Mucosa of stomach (tissue), 1 donor: ENCODE measurements around the gene MINPP1.

Experiments used
- H3K27me3 ChIP-seq: one replicate; pipeline ENCODE4 v1.7.0; 2013; ENCODE audit warnings: mild to moderate bottlenecking, low read length; ENCODE audit not compliant: control insufficient read depth, insufficient read depth
- H3K36me3 ChIP-seq: one replicate; pipeline ENCODE4 v1.7.0; 2013; ENCODE audit warnings: low read length; ENCODE audit not compliant: control insufficient read depth, insufficient read depth
- H3K4me1 ChIP-seq: one replicate; pipeline ENCODE4 v1.7.0; 2013; ENCODE audit warnings: mild to moderate bottlenecking, low read length; ENCODE audit not compliant: control insufficient read depth, insufficient read depth
- H3K4me3 ChIP-seq: one replicate; pipeline ENCODE4 v1.7.0; 2013; ENCODE audit warnings: low read length
- H3K9ac ChIP-seq: one replicate; pipeline ENCODE4 v1.7.0; 2013; ENCODE audit warnings: mild to moderate bottlenecking, low read length, moderate library complexity
- H3K9me3 ChIP-seq: one replicate; pipeline ENCODE4 v1.7.0; 2013; ENCODE audit warnings: mild to moderate bottlenecking, low read length, moderate library complexity; ENCODE audit not compliant: control insufficient read depth
- donor health status: Pancreatic carcinoma.

The MINPP1 gene

GRCh38 chr10:87551326-87551725 is 46.6 kb downstream of the MINPP1 start:
- Histone ChIP-seq H3K36me3 (no peaks in the 10 kb centered on the region), H3K4me3 (no peak overlapping the region), H3K4me1 (no peaks in the 10 kb centered on the region), H3K27me3 (no peaks in the 10 kb centered on the region), H3K9ac (no peak overlapping the region), H3K9me3 (no peaks in the 10 kb centered on the region)

- Histone ChIP-seq H3K4me1 (no peaks in the 10 kb centered on the region), H3K36me3 (no peaks in the 10 kb centered on the region), H3K4me3 (no peak overlapping the region), H3K9ac (no peak overlapping the region), H3K27me3 (no peaks in the 10 kb centered on the region), H3K9me3 (no peaks in the 10 kb centered on the region)
Observed at GRCh38 chr10:87552248-87552929, 47.7 kb downstream of the MINPP1 start.

DNA sequence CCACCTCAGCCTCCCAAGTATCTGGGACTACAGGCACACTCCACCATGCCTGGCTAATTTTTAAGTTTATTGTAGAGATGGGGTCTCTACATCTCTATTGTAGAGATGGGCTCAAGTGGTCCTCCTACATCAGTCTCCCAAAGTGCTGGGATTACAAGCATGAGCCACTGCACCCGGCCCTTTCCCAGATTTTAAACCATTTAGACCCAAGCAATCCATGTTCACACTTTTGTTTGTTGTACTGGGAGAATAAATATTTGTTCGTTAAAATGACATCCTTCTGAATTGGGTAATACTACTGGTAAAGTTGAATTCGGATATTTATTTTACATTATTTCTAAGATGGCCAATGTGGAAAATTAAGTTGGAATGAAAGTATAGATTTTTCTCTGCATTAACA is 52.7 kb downstream of the MINPP1 start:
- H3K9me3 ChIP-seq = no peaks in the 10 kb centered on the region
- H3K4me1 ChIP-seq = no peaks in the 10 kb centered on the region
- H3K36me3 ChIP-seq = no peaks in the 10 kb centered on the region
- H3K27me3 ChIP-seq = no peaks in the 10 kb centered on the region
- H3K9ac ChIP-seq = no peak overlapping the region
- H3K4me3 ChIP-seq = no peak overlapping the region

DNA sequence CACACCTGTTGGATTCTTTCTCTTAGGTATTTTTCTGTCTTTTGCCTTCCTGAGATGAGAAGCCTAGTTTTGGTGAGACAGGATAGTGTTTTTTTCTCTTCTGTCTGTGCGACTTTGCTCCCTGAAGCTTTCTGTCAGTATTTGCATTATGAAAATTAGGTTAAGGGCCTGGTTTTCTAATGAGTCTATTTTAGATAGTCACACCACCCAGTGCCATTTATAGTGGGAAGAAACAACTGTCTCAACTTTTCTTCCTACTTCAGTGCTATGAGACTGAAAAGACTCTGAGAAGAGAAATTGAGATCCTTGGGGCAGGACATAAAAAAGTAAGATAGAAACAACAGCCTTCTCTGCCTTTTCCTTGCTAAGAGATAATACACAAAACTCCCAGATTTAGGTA is 53.6 kb downstream of the MINPP1 start:
- no peaks in the 10 kb centered on the region for H3K4me1 ChIP-seq
- H3K9me3 ChIP-seq = no peaks in the 10 kb centered on the region
- no peaks in the 10 kb centered on the region for H3K27me3 ChIP-seq
- H3K36me3 ChIP-seq = no peaks in the 10 kb centered on the region
- no peak overlapping the region for H3K9ac ChIP-seq
- no peak overlapping the region for H3K4me3 ChIP-seq

DNA sequence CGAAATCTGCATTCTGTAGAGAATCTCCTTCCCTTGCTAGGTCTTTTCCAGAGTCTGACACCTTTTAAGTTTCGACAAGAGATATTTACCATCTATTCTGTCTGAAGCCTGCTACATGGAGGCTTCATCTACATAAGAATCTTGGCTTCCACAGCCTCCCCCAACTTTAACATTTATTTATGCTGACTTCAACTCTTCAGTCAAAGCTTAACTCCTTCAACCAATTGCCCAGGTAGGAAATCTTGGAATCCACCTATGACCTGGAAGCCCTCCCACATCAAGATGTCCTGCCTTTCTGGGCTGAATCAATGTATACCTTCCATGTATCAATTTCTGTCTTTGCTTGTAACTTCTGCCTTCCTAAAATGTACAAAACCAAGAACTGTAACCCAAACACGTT is 54.7 kb downstream of the MINPP1 start:
- Histone ChIP-seq H3K36me3 (no peaks in the 10 kb centered on the region), H3K9ac (no peak overlapping the region), H3K4me1 (no peaks in the 10 kb centered on the region), H3K4me3 (no peak overlapping the region), H3K27me3 (no peaks in the 10 kb centered on the region), H3K9me3 (no peaks in the 10 kb centered on the region)

DNA sequence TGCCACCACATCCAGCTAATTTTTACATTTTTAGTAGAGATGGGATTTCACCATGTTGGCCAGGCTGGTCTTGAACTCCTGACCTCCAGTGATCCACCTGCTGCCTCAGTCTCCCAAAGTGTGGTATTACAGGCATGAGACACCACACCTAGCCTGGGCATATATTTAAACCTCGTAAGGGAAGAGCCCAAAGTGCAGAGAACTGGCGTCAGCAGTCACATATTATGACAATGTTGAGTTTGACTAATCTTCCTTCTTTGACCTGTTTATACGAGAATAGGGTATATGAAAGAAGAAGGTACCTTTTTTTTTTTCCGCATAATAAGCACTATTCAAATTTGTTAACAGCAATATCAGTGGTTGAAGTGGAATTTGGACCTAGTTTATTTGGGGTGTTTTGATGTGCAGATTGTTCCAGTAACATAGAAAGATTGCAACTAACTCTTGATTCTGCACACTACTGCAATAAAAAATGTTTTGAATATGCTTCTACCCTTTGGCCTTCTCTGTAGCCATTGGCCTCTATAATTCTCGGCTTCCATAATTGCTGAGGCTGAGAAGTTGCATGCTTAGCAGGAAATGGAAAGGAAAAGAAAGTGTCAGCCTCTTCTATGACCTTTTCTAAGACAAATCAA is 55.9 kb downstream of the MINPP1 start:
- no peaks in the 10 kb centered on the region for H3K4me1 ChIP-seq

GRCh38 chr10:87562750-87563149 is 58.1 kb downstream of the MINPP1 start:
- H3K4me3 ChIP-seq = no peak overlapping the region
- no peaks in the 10 kb centered on the region for H3K9me3 ChIP-seq
- no peak overlapping the region for H3K9ac ChIP-seq
- H3K27me3 ChIP-seq = no peaks in the 10 kb centered on the region
- no peaks in the 10 kb centered on the region for H3K4me1 ChIP-seq
- H3K36me3 ChIP-seq = no peaks in the 10 kb centered on the region

More for the DNA sequence above, 55.9 kb downstream of the MINPP1 start:
- H3K27me3 ChIP-seq = no peaks in the 10 kb centered on the region
- H3K36me3 ChIP-seq = no peaks in the 10 kb centered on the region
- no peak overlapping the region for H3K9ac ChIP-seq
- no peaks in the 10 kb centered on the region for H3K9me3 ChIP-seq
- H3K4me3 ChIP-seq = no peak overlapping the region

DNA sequence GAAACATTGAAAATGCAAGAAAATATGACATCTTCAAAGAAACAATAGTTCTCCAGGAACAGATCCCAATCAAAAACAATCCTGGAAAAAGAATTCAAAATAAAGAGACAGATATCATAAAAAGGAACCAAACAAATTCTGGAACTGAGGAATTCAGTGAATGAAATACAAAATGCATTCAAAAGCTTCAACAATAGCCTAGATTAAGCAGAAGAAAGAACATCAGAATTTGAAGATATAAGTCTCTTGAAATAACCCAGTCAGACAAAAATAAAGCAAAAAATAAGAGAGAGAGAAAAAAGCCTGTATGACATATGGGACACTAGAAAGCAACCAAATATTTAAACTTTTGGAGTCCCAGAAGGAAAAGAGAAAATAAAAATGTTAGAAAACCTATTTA is 60.3 kb downstream of the MINPP1 start:
- Histone ChIP-seq H3K4me3 (no peak overlapping the region), H3K36me3 (no peaks in the 10 kb centered on the region), H3K4me1 (no peaks in the 10 kb centered on the region), H3K9me3 (no peaks in the 10 kb centered on the region), H3K9ac (no peak overlapping the region), H3K27me3 (no peaks in the 10 kb centered on the region)

- Histone ChIP-seq H3K27me3 (no peaks in the 10 kb centered on the region), H3K4me3 (no peak overlapping the region), H3K9me3 (no peaks in the 10 kb centered on the region), H3K36me3 (no peaks in the 10 kb centered on the region), H3K9ac (no peak overlapping the region), H3K4me1 (no peaks in the 10 kb centered on the region)
Observed at GRCh38 chr10:87575851-87576250, 71.2 kb downstream of the MINPP1 start.

DNA sequence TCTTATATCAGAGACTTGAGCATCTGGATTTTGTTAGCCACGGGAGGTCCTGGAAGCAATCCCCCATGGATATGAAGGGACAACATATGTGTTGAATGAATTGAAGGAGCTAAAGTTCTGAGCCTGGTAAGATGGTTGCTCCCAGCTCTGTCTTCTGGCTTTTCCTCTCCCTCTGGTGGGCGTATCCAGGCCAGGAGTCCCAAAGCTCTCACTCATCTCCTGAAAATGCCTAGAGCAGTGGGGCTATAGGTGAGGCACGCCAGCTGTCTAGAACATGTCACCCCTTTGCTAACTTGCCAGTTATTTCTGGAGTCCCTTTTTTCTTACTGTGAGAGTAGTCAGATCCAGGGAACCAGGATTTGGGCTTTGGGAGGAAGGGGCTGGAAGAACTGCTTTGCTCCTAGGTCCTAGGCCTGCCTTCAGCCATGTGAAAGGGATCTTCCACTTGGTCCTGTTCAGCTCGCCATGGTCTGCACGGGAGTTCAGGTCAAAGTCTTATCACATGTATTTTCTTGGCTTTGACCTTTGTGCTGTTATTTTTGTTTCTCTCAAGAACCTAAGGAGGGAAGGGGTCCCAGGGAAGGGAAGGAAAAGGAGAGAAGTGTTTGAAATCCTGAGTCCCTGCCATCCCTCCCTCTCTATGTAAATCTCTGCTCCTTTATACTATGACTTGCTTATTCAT is 73.6 kb downstream of the MINPP1 start:
- H3K27me3 ChIP-seq = no peaks in the 10 kb centered on the region
- H3K4me3 ChIP-seq = no peak overlapping the region
- H3K4me1 ChIP-seq = no peaks in the 10 kb centered on the region
- no peaks in the 10 kb centered on the region for H3K9me3 ChIP-seq
- no peak overlapping the region for H3K9ac ChIP-seq
- H3K36me3 ChIP-seq = no peaks in the 10 kb centered on the region

GRCh38 chr10:87578842-87579401 is 74.2 kb downstream of the MINPP1 start:
- no peaks in the 10 kb centered on the region for H3K36me3 ChIP-seq
- H3K4me3 ChIP-seq = no peak overlapping the region
- H3K9ac ChIP-seq = no peak overlapping the region
- no peaks in the 10 kb centered on the region for H3K9me3 ChIP-seq
- no peaks in the 10 kb centered on the region for H3K27me3 ChIP-seq
- H3K4me1 ChIP-seq = no peaks in the 10 kb centered on the region

DNA sequence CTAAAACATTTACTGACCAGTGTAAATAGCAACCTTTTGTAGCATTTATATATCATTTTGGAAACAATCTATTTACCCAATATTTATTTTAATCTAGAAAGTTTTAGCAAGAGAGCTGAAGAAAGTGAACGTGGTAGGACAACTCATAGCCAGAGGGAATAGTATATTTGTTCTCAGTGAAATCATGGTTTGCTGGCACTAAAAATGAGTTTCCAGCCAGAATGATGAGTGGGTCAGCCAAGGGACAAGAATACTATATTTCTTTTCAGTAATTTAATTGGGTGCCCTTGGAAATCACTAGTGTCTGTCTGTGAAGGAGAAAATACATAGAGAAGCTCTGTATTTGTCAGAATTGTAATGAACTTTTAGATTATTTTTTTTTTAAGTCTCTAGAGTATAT is 74.9 kb downstream of the MINPP1 start:
- Histone ChIP-seq H3K4me3 (no peak overlapping the region), H3K27me3 (no peaks in the 10 kb centered on the region), H3K9ac (no peak overlapping the region), H3K9me3 (no peaks in the 10 kb centered on the region), H3K36me3 (no peaks in the 10 kb centered on the region), H3K4me1 (no peaks in the 10 kb centered on the region)
